Measurements from ENCODE around the gene GPR137C. TPM values are rescaled to one million over a fixed set of nuclear protein-coding genes. Genes with fewer than 3 reads are reported as not detected.

GPR137C gene
- total RNA-seq, 1 donor from 2014 or later = not detected

- no peak for TF ChIP-seq CTCF (IDR thresholded peaks at IDR 0.05)
- peaks cover 0 to 2% of the 10 kb centered on the region in 2 donors for H3K36me3 ChIP-seq
- peaks cover 0 to 9% of the 10 kb centered on the region in 2 donors for H3K4me1 ChIP-seq
- H3K27ac ChIP-seq = no peak overlapping the region
- no peaks in the 10 kb centered on the region for H3K27me3 ChIP-seq
- no peak overlapping the region for H3K4me3 ChIP-seq
- no peaks in the 10 kb centered on the region for H3K9me3 ChIP-seq
- intact Hi-C loops (cut with DNase I) = no loop called here
- DNase-seq (ENCODE audit: low spot score in 2 of 2) = no peak
Measured at GRCh38 chr14:52545584-52546317, 6.9 kb upstream of the GPR137C start.

GRCh38 chr14:52546318-52546670 is 6.3 kb upstream of the GPR137C start:
- Histone ChIP-seq H3K36me3 (no peaks in the 10 kb centered on the region), H3K27me3 (no peaks in the 10 kb centered on the region), H3K4me1 (peaks cover 0 to 13% of the 10 kb centered on the region in 2 donors), H3K9me3 (no peaks in the 10 kb centered on the region), H3K27ac (peak overlapping the region in 1 of 2 donors; percentile 33), H3K4me3 (no peak overlapping the region)
- DNase-seq (ENCODE audit: low spot score in 2 of 2) = no peak
- intact Hi-C loops (cut with DNase I) = no loop called here
- no peak for TF ChIP-seq CTCF (IDR thresholded peaks at IDR 0.05)

GRCh38 chr14:52547027-52547426 is 5.6 kb upstream of the GPR137C start:
- intact Hi-C loops (cut with DNase I) = no loop called here
- peaks cover 0 to 13% of the 10 kb centered on the region in 2 donors for H3K4me1 ChIP-seq
- peak overlapping the region in 1 of 2 donors; percentile 33 for H3K27ac ChIP-seq
- no peaks in the 10 kb centered on the region for H3K27me3 ChIP-seq
- no peaks in the 10 kb centered on the region for H3K36me3 ChIP-seq
- H3K9me3 ChIP-seq = no peaks in the 10 kb centered on the region
- no peak for DNase-seq (ENCODE audit: low spot score in 2 of 2)
- no peak overlapping the region for H3K4me3 ChIP-seq
- TF ChIP-seq CTCF (IDR thresholded peaks at IDR 0.05) = no peak

DNA sequence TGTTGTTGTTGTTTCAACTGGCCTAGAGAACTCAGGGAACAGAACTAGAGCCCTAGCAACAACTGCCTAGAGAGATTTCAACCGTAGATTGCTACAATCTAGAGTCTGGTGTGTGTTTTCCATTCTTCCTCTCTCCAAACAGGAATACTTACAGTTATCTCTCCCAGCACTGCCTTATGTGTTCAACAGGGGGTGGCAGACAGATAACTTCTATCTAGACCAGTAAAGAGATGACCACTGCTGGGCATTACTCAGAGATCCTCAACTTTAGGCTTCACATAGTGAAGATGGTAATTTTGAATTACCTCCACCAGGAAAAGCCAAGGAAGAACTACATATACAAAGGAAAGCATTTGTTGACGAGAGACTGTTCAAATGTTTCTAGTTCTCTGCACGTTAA is 5.1 kb upstream of the GPR137C start:
- no peaks in the 10 kb centered on the region for H3K36me3 ChIP-seq
- peaks cover 0 to 13% of the 10 kb centered on the region in 2 donors for H3K4me1 ChIP-seq
- TF ChIP-seq CTCF (IDR thresholded peaks at IDR 0.05) = no peak
- H3K27ac ChIP-seq = peak overlapping the region in 1 of 2 donors; percentile 33
- no peaks in the 10 kb centered on the region for H3K9me3 ChIP-seq
- no peak overlapping the region for H3K4me3 ChIP-seq
- intact Hi-C loops (cut with DNase I) = no loop called here
- DNase-seq (ENCODE audit: low spot score in 2 of 2) = no peak
- no peaks in the 10 kb centered on the region for H3K27me3 ChIP-seq

GRCh38 chr14:52550661-52551060 is 2.0 kb upstream of the GPR137C start:
- no peaks in the 10 kb centered on the region for H3K9me3 ChIP-seq
- H3K36me3 ChIP-seq = no peaks in the 10 kb centered on the region
- H3K4me1 ChIP-seq = peaks cover 0 to 17% of the 10 kb centered on the region in 2 donors
- no peak overlapping the region for H3K27ac ChIP-seq
- peak overlapping the region in 1 of 2 donors; percentile 93 for H3K4me3 ChIP-seq
- H3K27me3 ChIP-seq = no peaks in the 10 kb centered on the region
- no peak for TF ChIP-seq CTCF (IDR thresholded peaks at IDR 0.05)
- intact Hi-C loops (cut with DNase I) = loop anchor here (5.0 to 10.0 kb wide), 5 partner anchors 402 to 1844 kb away; partner anchors contain the start of genes BMP4, CDKN3 and FERMT2
- DNase-seq (ENCODE audit: low spot score in 2 of 2) = no peak

Data from ascending aorta (tissue), 2 donors.